Measurements from ENCODE around the gene EGFLAM.

GRCh38 chr5:38472541-38472940 lies 214.2 kb downstream of the EGFLAM start:
- TF ChIP-seq STAT1 (IDR thresholded peaks at IDR 0.05; ENCODE audit: unreplicated experiment) (no peak), REST (IDR thresholded peaks at IDR 0.05; ENCODE audit: unreplicated experiment) (no peak), CTCF (conservative IDR thresholded peaks at IDR 0.05; ENCODE audit: low read depth in 2 of 2) (no peak), EZH2 (IDR thresholded peaks at IDR 0.05; ENCODE audit: low read depth, unreplicated experiment) (no peak), POLR2AphosphoS5 (IDR thresholded peaks at IDR 0.05; ENCODE audit: low read depth) (no peak)

Data from GM23338 (cell line).